WTC11 (cell line): ENCODE measurements around the gene FAH. TPM values are rescaled to one million over a fixed set of nuclear protein-coding genes. Genes with fewer than 3 reads are reported as not detected.

Source experiments
- ATAC-seq: fragments of 200-7000 bp; cut with Tn5 transposase; 2 replicates; pipeline ENCODE4 v1.10.0; 2021; ENCODE audit warnings: mild to moderate bottlenecking, moderate library complexity
- CTCF ChIA-PET: fragments of 300-600 bp; sonication (Branson Sonifier 250); formaldehyde crosslinking; loops from one replicate; lab custom pipeline; 2021; ENCODE audit warnings: antibody characterized with exemption; lab: Charles Lee
- POLR2A ChIA-PET: fragments of 350-600 bp; sonication (Branson Sonifier 250); formaldehyde crosslinking; loops from one replicate; lab custom pipeline; 2021; ENCODE audit warnings: antibody characterized with exemption; lab: Charles Lee
- DNase-seq: peaks from one replicate; pipeline ENCODE4 v3.0.0; 2021; ENCODE audit warnings: low spot score
- H3K27ac Mint-ChIP-seq: 2 replicates; pipeline ENCODE4 v1.8.0; 2021; ENCODE audit warnings: mixed read lengths
- H3K27me3 Mint-ChIP-seq: 2 replicates; pipeline ENCODE4 v1.8.0; 2021; ENCODE audit warnings: low read depth, mild to moderate bottlenecking, moderate library complexity, mixed read lengths
- H3K36me3 Mint-ChIP-seq: 2 replicates; pipeline ENCODE4 v1.8.0; 2021; ENCODE audit warnings: mixed read lengths
- H3K4me1 Mint-ChIP-seq: 2 replicates; pipeline ENCODE4 v1.8.0; 2022; ENCODE audit warnings: mixed read lengths
- H3K4me3 Mint-ChIP-seq: 2 replicates; pipeline ENCODE4 v1.8.0; 2021; ENCODE audit warnings: mild to moderate bottlenecking, moderate library complexity, mixed read lengths
- H3K9me3 Mint-ChIP-seq: 2 replicates; pipeline ENCODE4 v1.8.0; 2021; ENCODE audit warnings: mixed read lengths
- CBFB ChIP-seq: sonication (generic); formaldehyde crosslinking; IDR thresholded peaks from 2 replicates; pipeline ENCODE4 v1.8.1; 2022; ENCODE audit warnings: mild to moderate bottlenecking, low read depth, missing genetic modification reagents
- CREB1 ChIP-seq: sonication (generic); formaldehyde crosslinking; IDR thresholded peaks from 2 replicates; pipeline ENCODE4 v1.8.0; 2023; ENCODE audit warnings: mild to moderate bottlenecking, missing genetic modification reagents
- CREM ChIP-seq: sonication (generic); formaldehyde crosslinking; IDR thresholded peaks from 2 replicates; pipeline ENCODE4 v1.8.1; 2022; ENCODE audit warnings: mild to moderate bottlenecking, missing genetic modification reagents, moderate library complexity
- E2F4 ChIP-seq: sonication (generic); formaldehyde crosslinking; IDR thresholded peaks from 2 replicates; pipeline ENCODE4 v1.8.1; 2022; ENCODE audit warnings: low read depth, mild to moderate bottlenecking, moderate library complexity, missing genetic modification reagents, borderline replicate concordance
- GABPB1 ChIP-seq: sonication (generic); formaldehyde crosslinking; IDR thresholded peaks from 2 replicates; pipeline ENCODE4 v1.8.1; 2023; ENCODE audit warnings: mild to moderate bottlenecking, missing genetic modification reagents
- IRF2 ChIP-seq: sonication (generic); formaldehyde crosslinking; IDR thresholded peaks from 2 replicates; pipeline ENCODE4 v1.8.0; 2022; ENCODE audit warnings: low read depth, missing genetic modification reagents, borderline replicate concordance
- KAT7 ChIP-seq: sonication (generic); formaldehyde crosslinking; IDR thresholded peaks from 2 replicates; pipeline ENCODE4 v1.8.1; 2023; ENCODE audit warnings: missing genetic modification reagents, mild to moderate bottlenecking, borderline replicate concordance
- MAX ChIP-seq: sonication (generic); formaldehyde crosslinking; IDR thresholded peaks from 2 replicates; pipeline ENCODE4 v1.8.0; 2022; ENCODE audit warnings: mild to moderate bottlenecking, missing genetic modification reagents
- NR1H2 ChIP-seq: sonication (generic); formaldehyde crosslinking; IDR thresholded peaks from 2 replicates; pipeline ENCODE4 v1.9.0; 2021; ENCODE audit warnings: mild to moderate bottlenecking, moderate library complexity, missing genetic modification reagents
- RELA ChIP-seq: sonication (generic); formaldehyde crosslinking; IDR thresholded peaks from 2 replicates; pipeline ENCODE4 v1.8.1; 2022; ENCODE audit warnings: missing genetic modification reagents, mild to moderate bottlenecking, borderline replicate concordance
- STAT6 ChIP-seq: sonication (generic); formaldehyde crosslinking; conservative IDR thresholded peaks from 2 replicates; pipeline ENCODE4 v1.8.1; 2023; ENCODE audit warnings: mild to moderate bottlenecking, low read depth, missing genetic modification reagents, moderate library complexity
- TP53 ChIP-seq: sonication (generic); formaldehyde crosslinking; IDR thresholded peaks from 2 replicates; pipeline ENCODE4 v1.8.1; 2023; ENCODE audit warnings: mild to moderate bottlenecking, missing genetic modification reagents
- USF2 ChIP-seq: sonication (generic); formaldehyde crosslinking; IDR thresholded peaks from 2 replicates; pipeline ENCODE4 v1.8.1; 2023; ENCODE audit warnings: mild to moderate bottlenecking, missing genetic modification reagents, moderate library complexity
- ZNF121 ChIP-seq: sonication (generic); formaldehyde crosslinking; IDR thresholded peaks from 2 replicates; pipeline ENCODE4 v1.8.0; 2023; ENCODE audit warnings: missing genetic modification reagents
- ZSCAN18 ChIP-seq: fragments of 250-450 bp; sonication (Bioruptor Pico); IDR thresholded peaks from 2 replicates; pipeline ENCODE4 v2.1.2; 2022; ENCODE audit warnings: mild to moderate bottlenecking, moderate library complexity
- total RNA-seq: library from RNA; stranded (reverse); gene quantifications from 3 replicates; pipeline ENCODE4 v1.2.3, GENCODE V29; 2021

FAH gene
- total RNA-seq, 1 experiment from 2014 or later = 22.8 TPM

GRCh38 chr15:80159811-80160569 lies 7.2 kb downstream of the FAH start:
- peaks cover under 1% of the 10 kb centered on the region; the same call in 1 of the 2 replicates for H3K4me1 Mint-ChIP-seq
- no peaks in the 10 kb centered on the region for H3K9me3 Mint-ChIP-seq
- CTCF ChIA-PET = interaction anchor here (1.4 to 1.9 kb wide), 2 partner anchors 13 to 24 kb away, joined by 4 to 6 read pairs; no protein-coding TSS in a partner anchor
- no peak overlapping the region for H3K4me3 Mint-ChIP-seq
- DNase-seq = no peak
- H3K36me3 Mint-ChIP-seq = peaks cover 30% of the 10 kb centered on the region
- POLR2A ChIA-PET = interaction anchor here (1.1 kb wide), 1 partner anchor 101 kb away, joined by 3 read pairs; the partner anchor contains the start of gene ZFAND6
- TF ChIP-seq STAT6 (CRISPR knock-in tag) (no peak), MAX (CRISPR knock-in tag) (no peak), TP53 (CRISPR knock-in tag) (no peak), ZSCAN18 (CRISPR knock-in tag) (no peak), CREB1 (CRISPR knock-in tag) (no peak), RELA (CRISPR knock-in tag) (no peak), IRF2 (CRISPR knock-in tag) (no peak), CREM (CRISPR knock-in tag) (no peak)
- no peak overlapping the region for H3K27ac Mint-ChIP-seq
- no peaks in the 10 kb centered on the region for H3K27me3 Mint-ChIP-seq
- ATAC-seq = no peak

- DNase-seq (no peak), ATAC-seq (no peak; the same call in 1 of the 2 replicates)
- TF ChIP-seq NR1H2 (CRISPR knock-in tag) = no peak
- no peak for TF ChIP-seq USF2 (CRISPR knock-in tag)
- TF ChIP-seq ZNF121 (CRISPR knock-in tag) = no peak
- no peak for TF ChIP-seq E2F4 (CRISPR knock-in tag)
- no peak for TF ChIP-seq KAT7 (CRISPR knock-in tag)
- peak; percentile 33; the same call in 1 of the 2 replicates for TF ChIP-seq GABPB1
- no peak for TF ChIP-seq CBFB (CRISPR knock-in tag)
- Mint-ChIP-seq H3K4me3 (no peak overlapping the region), H3K27ac (no peak overlapping the region), H3K36me3 (peaks cover 30% of the 10 kb centered on the region), H3K27me3 (no peaks in the 10 kb centered on the region), H3K9me3 (no peaks in the 10 kb centered on the region), H3K4me1 (no peaks in the 10 kb centered on the region)
- CTCF ChIA-PET = interaction anchor here (1.4 to 1.9 kb wide), 2 partner anchors 12 to 23 kb away, joined by 4 to 6 read pairs; no protein-coding TSS in a partner anchor
- POLR2A ChIA-PET = interaction anchor here (0.6 to 1.1 kb wide), 2 partner anchors 101 to 161 kb away, joined by 3 read pairs; partner anchors contain the start of gene ZFAND6
These were observed 7.9 kb downstream of the FAH start for GRCh38 chr15:80160570-80161156.
